ENCODE results near the gene CCDC102A. TPM values are rescaled to one million over a fixed set of nuclear protein-coding genes. Genes with fewer than 3 reads are reported as not detected.
A peak's percentile ranks its signal among the peaks of the same experiment; 100 is the strongest.

The CCDC102A gene
- total RNA-seq, 1 donor from 2014 or later: 27.3 TPM

GRCh38 chr16:57462209-57462977 is 74.0 kb downstream of the CCDC102A start, which contains the start of gene POLR2C:
Gene POLR2C, plus strand, starts transcription at chr16:57462679. Its CDS starts 46 bp downstream, at chr16:57462725.
- peak; percentile 65 for DNase-seq (ENCODE audit: low read depth)

Other genes with a start within 250 kb of the CCDC102A start
- gene CCL22, start 177.8 kb downstream of the CCDC102A start, total RNA-seq: not detected in 2 replicates
- gene CX3CL1, start 164.1 kb downstream of the CCDC102A start, total RNA-seq: 10.1 and 12.5 TPM in 2 replicates
- gene CCL17, start 131.8 kb downstream of the CCDC102A start, total RNA-seq: not detected in 2 replicates
- gene CIAPIN1, start 89.2 kb downstream of the CCDC102A start, total RNA-seq: 60.6 and 78.1 TPM in 2 replicates
- gene COQ9, start 89.1 kb downstream of the CCDC102A start, total RNA-seq: 53.3 and 95.2 TPM in 2 replicates
- gene POLR2C, start 73.9 kb downstream of the CCDC102A start, total RNA-seq: 78.5 and 83.8 TPM in 2 replicates
- 50.2 and 72.3 TPM in 2 replicates for gene DOK4, start 50.1 kb downstream of the CCDC102A start, total RNA-seq
- gene ADGRG5, start 6.1 kb upstream of the CCDC102A start, total RNA-seq: not detected in 2 replicates
- gene ADGRG1, start 92.1 kb upstream of the CCDC102A start, total RNA-seq: 38.9 and 305 TPM in 2 replicates
- gene ADGRG3, start 131.7 kb upstream of the CCDC102A start, total RNA-seq: not detected in 2 replicates
- 2.9 TPM in 1 of 2 replicates, not detected in the other for gene DRC7, start 158.2 kb upstream of the CCDC102A start, total RNA-seq
- 23.8 and 31.8 TPM in 2 replicates for gene KATNB1, start 199.2 kb upstream of the CCDC102A start, total RNA-seq

Data from renal cortical epithelial cell (primary cell).